ENCODE data around the gene USP16.

DNA sequence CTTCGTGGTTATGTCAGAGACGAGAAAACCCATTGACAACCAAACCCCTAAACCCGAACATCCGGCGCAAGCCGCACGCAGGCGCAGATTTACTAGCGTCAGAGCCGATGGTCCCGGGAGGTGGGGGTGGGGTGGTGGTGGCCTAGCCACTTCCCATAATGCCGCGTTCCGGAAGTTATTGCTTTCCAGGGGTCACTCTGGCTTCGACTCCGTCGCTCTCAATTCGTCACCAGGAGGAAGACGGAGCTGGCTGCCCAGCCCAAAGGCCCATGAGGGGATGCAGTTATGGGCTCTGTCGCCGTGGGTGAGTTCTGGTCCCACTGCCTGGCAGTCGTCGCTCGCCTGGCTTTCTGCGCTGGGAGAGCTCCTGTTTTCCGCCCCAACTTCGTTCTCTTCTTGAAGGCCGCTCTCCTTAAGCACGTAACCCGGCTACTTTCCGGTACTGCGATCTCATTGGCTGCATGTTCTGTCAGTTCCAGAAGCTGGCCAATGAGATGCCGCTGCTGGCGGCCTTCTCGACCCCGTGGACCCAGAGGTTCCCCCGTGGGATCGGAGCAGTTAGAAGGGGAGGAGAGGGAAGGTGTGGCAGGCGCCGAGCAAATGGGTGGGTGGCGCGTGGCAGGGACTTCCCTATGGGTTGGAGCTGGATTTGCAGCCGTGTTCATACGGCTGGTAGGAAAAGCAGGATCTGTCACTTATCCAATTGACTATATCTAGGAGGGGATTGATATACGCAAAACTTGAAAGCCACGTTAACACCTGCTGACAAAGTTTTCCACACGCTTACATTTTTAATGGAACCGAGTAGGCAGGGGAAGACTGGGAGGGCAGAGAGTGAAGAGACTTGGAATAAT is at the start of gene USP16:
- peak; percentile 40 to 71 for TF ChIP-seq POLR2A (IDR thresholded peaks at IDR 0.05)
- TF ChIP-seq, protein P1, sequence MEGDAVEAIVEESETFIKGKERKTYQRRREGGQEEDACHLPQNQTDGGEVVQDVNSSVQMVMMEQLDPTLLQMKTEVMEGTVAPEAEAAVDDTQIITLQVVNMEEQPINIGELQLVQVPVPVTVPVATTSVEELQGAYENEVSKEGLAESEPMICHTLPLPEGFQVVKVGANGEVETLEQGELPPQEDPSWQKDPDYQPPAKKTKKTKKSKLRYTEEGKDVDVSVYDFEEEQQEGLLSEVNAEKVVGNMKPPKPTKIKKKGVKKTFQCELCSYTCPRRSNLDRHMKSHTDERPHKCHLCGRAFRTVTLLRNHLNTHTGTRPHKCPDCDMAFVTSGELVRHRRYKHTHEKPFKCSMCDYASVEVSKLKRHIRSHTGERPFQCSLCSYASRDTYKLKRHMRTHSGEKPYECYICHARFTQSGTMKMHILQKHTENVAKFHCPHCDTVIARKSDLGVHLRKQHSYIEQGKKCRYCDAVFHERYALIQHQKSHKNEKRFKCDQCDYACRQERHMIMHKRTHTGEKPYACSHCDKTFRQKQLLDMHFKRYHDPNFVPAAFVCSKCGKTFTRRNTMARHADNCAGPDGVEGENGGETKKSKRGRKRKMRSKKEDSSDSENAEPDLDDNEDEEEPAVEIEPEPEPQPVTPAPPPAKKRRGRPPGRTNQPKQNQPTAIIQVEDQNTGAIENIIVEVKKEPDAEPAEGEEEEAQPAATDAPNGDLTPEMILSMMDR (IDR thresholded peaks at IDR 0.05): peak in 3 of 6 experiments; percentile 43 to 44 (median 44)

All from Peyer's patch (tissue), 4 donors.